Colonic mucosa (tissue), 4 donors: Measurements from ENCODE around the gene TPD52L1. TPM values are rescaled to one million over a fixed set of nuclear protein-coding genes. Genes with fewer than 3 reads are reported as not detected.

Experiments
- DNase-seq: peaks from one replicate; pipeline ENCODE4 v3.0.0-alpha.2; 2020
- H3K27ac ChIP-seq: fragments of 200-600 bp; one replicate; pipeline ENCODE4 v1.8.0; 2021
- H3K27me3 ChIP-seq: fragments of 200-600 bp; one replicate; pipeline ENCODE4 v1.8.0; 2021
- H3K36me3 ChIP-seq: fragments of 200-600 bp; one replicate; pipeline ENCODE4 v1.8.0; 2021
- H3K4me1 ChIP-seq: fragments of 200-600 bp; one replicate; pipeline ENCODE4 v1.8.0; 2021; ENCODE audit warnings: mild to moderate bottlenecking
- H3K4me3 ChIP-seq: fragments of 200-600 bp; one replicate; pipeline ENCODE4 v1.8.0; 2021
- H3K9ac ChIP-seq, 2 donors: one replicate each; pipeline ENCODE4 v1.7.0; 2013; ENCODE audit warnings: control low read depth in 2 of 2, low read depth in 2 of 2, low read length in 2 of 2
- H3K9me3 ChIP-seq: fragments of 200-600 bp; one replicate; pipeline ENCODE4 v1.8.0; 2021
- CTCF ChIP-seq: fragments of 200-600 bp; IDR thresholded peaks from one replicate; pipeline ENCODE4 v1.8.0; 2022; ENCODE audit warnings: antibody characterized with exemption, mild to moderate bottlenecking
- intact Hi-C: fragments of 100-400 bp; cut with DNase I; formaldehyde crosslinking; loops from one replicate; pipeline ENCODE4 v1.14.1; 2022
- total RNA-seq, 2 donors: library from RNA; stranded (reverse); fragmentation: NEBNext Ultra II Directional in 1 of 2; extraction: Animal tissue kit (Norgen Biotek cat#: 25700) in 1 of 2; gene quantifications; one replicate each; pipeline ENCODE4 v1.2.1, GENCODE V29; 2021
- donor health status: healthy.
- donor health status: DM: no; HTN: no; CAD: no.
- donor health status: DM: no; HTN: no; CAD: no.

The TPD52L1 gene
- total RNA-seq, 2 donors from 2014 or later, result 15.5 to 16.9 TPM

GRCh38 chr6:125224231-125224861, 70.8 kb downstream of the TPD52L1 start:
- Histone ChIP-seq H3K27ac (no peak overlapping the region), H3K36me3 (no peaks in the 10 kb centered on the region), H3K9me3 (no peaks in the 10 kb centered on the region), H3K4me3 (no peak overlapping the region), H3K4me1 (peaks cover 5% of the 10 kb centered on the region), H3K9ac (no peak overlapping the region), H3K27me3 (no peaks in the 10 kb centered on the region)
- no peak for TF ChIP-seq CTCF
- intact Hi-C loops, result no loop called here
- no peak for DNase-seq

GRCh38 chr6:125227244-125227643, 73.7 kb downstream of the TPD52L1 start:
- H3K9me3 ChIP-seq, result no peaks in the 10 kb centered on the region
- H3K4me3 ChIP-seq, result no peak overlapping the region
- peaks cover 3% of the 10 kb centered on the region for H3K4me1 ChIP-seq
- H3K36me3 ChIP-seq, result no peaks in the 10 kb centered on the region
- no peak for DNase-seq
- H3K27me3 ChIP-seq, result no peaks in the 10 kb centered on the region
- no peak for TF ChIP-seq CTCF
- no peak overlapping the region for H3K9ac ChIP-seq
- H3K27ac ChIP-seq, result no peak overlapping the region
- intact Hi-C loops, result no loop called here

- no peak overlapping the region for H3K9ac ChIP-seq
These were observed 75.5 kb downstream of the TPD52L1 start for GRCh38 chr6:125228981-125229479.

DNA sequence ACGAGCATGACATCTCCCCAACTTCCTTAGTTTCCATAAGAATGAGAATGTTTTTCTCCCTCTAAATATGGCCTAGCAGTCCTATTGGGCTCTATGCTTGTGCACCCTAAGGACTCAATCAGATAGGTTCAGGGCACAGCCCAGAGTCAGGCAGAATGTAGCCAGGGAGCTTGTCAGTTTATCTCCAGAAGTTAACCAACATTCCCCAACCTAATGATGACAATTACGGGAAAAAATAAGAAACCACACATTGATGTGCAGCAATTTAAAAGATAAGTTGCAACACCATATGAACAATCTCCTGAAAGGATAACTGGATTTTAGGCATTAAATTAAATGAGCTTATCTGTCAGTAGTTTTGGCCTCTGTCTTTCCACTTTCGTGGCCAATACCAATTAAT, 77.1 kb downstream of the TPD52L1 start:
- TF ChIP-seq CTCF, result no peak
- Histone ChIP-seq H3K27me3 (no peaks in the 10 kb centered on the region), H3K9me3 (no peaks in the 10 kb centered on the region), H3K36me3 (no peaks in the 10 kb centered on the region), H3K4me1 (no peaks in the 10 kb centered on the region), H3K9ac (no peak overlapping the region), H3K27ac (no peak overlapping the region), H3K4me3 (no peak overlapping the region)
- no peak for DNase-seq
- intact Hi-C loops, result no loop called here

More at GRCh38 chr6:125228981-125229479, 75.5 kb downstream of the TPD52L1 start:
- Histone ChIP-seq H3K4me1 (no peaks in the 10 kb centered on the region), H3K9me3 (no peaks in the 10 kb centered on the region), H3K36me3 (no peaks in the 10 kb centered on the region), H3K4me3 (no peak overlapping the region), H3K27ac (no peak overlapping the region), H3K27me3 (no peaks in the 10 kb centered on the region)
- DNase-seq, result no peak
- intact Hi-C loops, result no loop called here
- no peak for TF ChIP-seq CTCF

DNA sequence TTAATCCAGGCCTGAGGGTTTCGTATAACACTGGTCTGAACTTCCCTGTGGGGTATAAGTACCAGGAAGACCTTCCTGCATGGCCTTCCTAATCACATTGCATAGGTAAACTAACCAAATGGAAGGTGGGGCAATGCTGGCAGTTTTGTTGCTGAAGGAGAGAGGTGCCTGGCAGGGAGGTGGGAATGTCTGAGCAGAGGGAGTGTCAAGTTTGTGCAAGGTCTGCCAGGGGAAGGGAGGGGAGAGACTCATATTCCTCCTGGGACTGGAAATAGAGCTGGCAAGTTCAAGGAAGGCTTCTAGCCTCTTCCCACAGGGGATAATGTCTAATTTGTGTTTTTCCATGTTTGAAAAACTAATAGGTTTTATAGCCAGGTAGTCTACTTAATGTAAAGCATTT, 77.6 kb downstream of the TPD52L1 start:
- intact Hi-C loops, result no loop called here
- H3K4me1 ChIP-seq, result no peaks in the 10 kb centered on the region
- no peak overlapping the region for H3K9ac ChIP-seq
- H3K4me3 ChIP-seq, result no peak overlapping the region
- no peaks in the 10 kb centered on the region for H3K9me3 ChIP-seq
- H3K36me3 ChIP-seq, result no peaks in the 10 kb centered on the region
- TF ChIP-seq CTCF, result no peak
- H3K27me3 ChIP-seq, result no peaks in the 10 kb centered on the region
- DNase-seq, result peak; percentile 67
- no peak overlapping the region for H3K27ac ChIP-seq
